Endothelial cell of umbilical vein (primary cell): Measurements from ENCODE around the gene CASKIN1. TPM values are rescaled to one million over a fixed set of nuclear protein-coding genes. Genes with fewer than 3 reads are reported as not detected.

Source experiments
- BruUV-seq: library from RNA; stranded (reverse); fragments of 400-500 nt; replicated peaks from 2 replicates; lab custom pipeline; 2021; lab: Mats Ljungman, UMichigan
- CTCF ChIA-PET: fragments of 300-600, 350-600 bp; sonication (Branson Sonifier 250); formaldehyde crosslinking; loops from one replicate; lab custom pipeline; 2021; ENCODE audit warnings: antibody characterized with exemption, inconsistent platforms; lab: Charles Lee
- POLR2A ChIA-PET: fragments of 300-600, 350-600 bp; sonication (Branson Sonifier 250); formaldehyde crosslinking; loops from one replicate; lab custom pipeline; 2021; ENCODE audit warnings: antibody characterized with exemption, inconsistent platforms; lab: Charles Lee
- DNase-seq: peaks from one replicate; pipeline ENCODE4 v3.0.0-alpha.2; 2011; ENCODE audit warnings: low read depth, low spot score
- FAIRE-seq: peaks from 2 replicates; lab custom pipeline; 2011; peaks lifted over from hg19 to GRCh38; lab: Jason Lieb, UNC
- H2AFZ ChIP-seq: 2 replicates; pipeline ENCODE4 v1.6.0; 2012; ENCODE audit warnings: low read depth, low read length, control low read depth, inconsistent platforms
- H3K27ac ChIP-seq: 2 replicates; pipeline ENCODE4 v1.5.1; 2011; ENCODE audit warnings: low read depth, mild to moderate bottlenecking, control low read depth, low read length, moderate library complexity; ENCODE audit not compliant: insufficient read depth
- H3K27me3 ChIP-seq, 2 experiments: 2 replicates each; pipeline versions ENCODE4 v1.6.0 to v1.6.1; 2011; ENCODE audit warnings: low read length in 2 of 2, mixed read lengths in 1 of 2; ENCODE audit not compliant: control insufficient read depth in 2 of 2, insufficient read depth in 2 of 2
- H3K36me3 ChIP-seq, 2 experiments: 2 replicates in 1 of 2; 3 replicates in 1 of 2; pipeline ENCODE4 v1.5.1; 2011; ENCODE audit warnings: low read length in 2 of 2, mild to moderate bottlenecking in 1 of 2, moderate library complexity in 1 of 2; ENCODE audit not compliant: control insufficient read depth in 2 of 2, insufficient read depth in 2 of 2; ENCODE audit errors: extremely low read depth in 1 of 2
- H3K4me1 ChIP-seq: 3 replicates; pipeline ENCODE4 v1.5.1; 2011; ENCODE audit warnings: mild to moderate bottlenecking, low read length; ENCODE audit not compliant: control insufficient read depth, insufficient read depth; ENCODE audit errors: extremely low read depth
- H3K4me2 ChIP-seq: 2 replicates; pipeline ENCODE4 v1.6.1; 2011; ENCODE audit warnings: low read length, control low read depth, mixed read lengths; ENCODE audit not compliant: insufficient read depth
- H3K4me3 ChIP-seq, 3 experiments: fragments of 200-600 bp in 1 of 3; sonication (generic), shearing (Covaris generic) in 1 of 3; replicated peaks in 1 of 3; 2 replicates each; pipeline ENCODE4 v1.5.1; 2011 to 2016; ENCODE audit warnings: control low read depth in 3 of 3, low read length in 3 of 3, mild to moderate bottlenecking in 2 of 3, inconsistent platforms in 1 of 3, low read depth in 1 of 3, moderate library complexity in 1 of 3; ENCODE audit not compliant: insufficient read depth in 1 of 3
- H3K79me2 ChIP-seq: 2 replicates; pipeline ENCODE4 v1.6.0; 2012; ENCODE audit warnings: low read length, inconsistent platforms; ENCODE audit not compliant: control insufficient read depth, insufficient read depth
- H3K9ac ChIP-seq: replicated peaks from 2 replicates; pipeline ENCODE3; 2011; ENCODE audit warnings: low read length, control low read depth; ENCODE audit not compliant: insufficient read depth; ENCODE audit errors: extremely low read depth
- H3K9me1 ChIP-seq: replicated peaks from 3 replicates; pipeline ENCODE4 v1.6.0; 2011; ENCODE audit warnings: mild to moderate bottlenecking, low read length; ENCODE audit not compliant: control insufficient read depth, insufficient read depth; ENCODE audit errors: extremely low read depth
- H3K9me3 ChIP-seq: replicated peaks from 2 replicates; pipeline ENCODE4 v1.5.1; 2012; ENCODE audit warnings: low read length, inconsistent platforms; ENCODE audit not compliant: control insufficient read depth, insufficient read depth
- H4K20me1 ChIP-seq: replicated peaks from 2 replicates; pipeline ENCODE3; 2011; ENCODE audit warnings: mild to moderate bottlenecking, low read length; ENCODE audit not compliant: control insufficient read depth, insufficient read depth; ENCODE audit errors: extremely low read depth
- CTCF ChIP-seq, 2 donors: IDR thresholded peaks; 1 replicate in 1 of 2; 2 replicates in 1 of 2; pipeline ENCODE4 v1.5.1; 2011; ENCODE audit warnings: low read length in 2 of 2, mild to moderate bottlenecking in 2 of 2, moderate library complexity in 2 of 2, control low read depth in 1 of 2, inconsistent platforms in 1 of 2, low read depth in 1 of 2; ENCODE audit not compliant: insufficient read depth in 1 of 2; ENCODE audit errors: extremely low read depth in 1 of 2
- EZH2 ChIP-seq: IDR thresholded peaks from 2 replicates; pipeline ENCODE4 v1.6.1; 2012; ENCODE audit warnings: borderline replicate concordance, low read depth, mild to moderate bottlenecking, moderate library complexity, low read length, inconsistent platforms; ENCODE audit not compliant: severe bottlenecking
- MYC ChIP-seq: IDR thresholded peaks from one replicate; pipeline ENCODE4 v1.6.1; 2011; ENCODE audit warnings: mild to moderate bottlenecking, low read depth, low read length
- dilution Hi-C: fragments of 300-500 bp; cut with MboI; formaldehyde crosslinking; loops from one replicate; pipeline ENCODE4 v1.15.0; 2019; ENCODE audit warnings: low sequenced_read_pairs; ENCODE audit not compliant: extremely low pct_ligation_motif_present
- intact Hi-C: fragments of 100-400 bp; cut with micrococcal nuclease; formaldehyde crosslinking; loops from one replicate; pipeline ENCODE4 v1.10.0; 2022
- polyA plus RNA-seq, 4 experiments: library from polyadenylated mRNA; depleted of rRNA in 3 of 4; stranded (reverse) in 3 of 4; unstranded in 1 of 4; fragments of >200 nt; gene quantifications; 2 replicates each; pipeline versions ENCODE4 v1.2.1 to v1.2.3, GENCODE V29; 2011 to 2012; ENCODE audit warnings: missing spikeins in 1 of 4
- total RNA-seq: library from RNA; stranded (reverse); gene quantifications from 2 replicates; pipeline ENCODE4 v1.2.3, GENCODE V29; 2021

CASKIN1 gene
- total and polyA plus RNA-seq, 2 donors (not counting 3 experiments of a cell fraction or from before 2014, with no cell fraction given) = 0.11 to 0.58 TPM

DNA sequence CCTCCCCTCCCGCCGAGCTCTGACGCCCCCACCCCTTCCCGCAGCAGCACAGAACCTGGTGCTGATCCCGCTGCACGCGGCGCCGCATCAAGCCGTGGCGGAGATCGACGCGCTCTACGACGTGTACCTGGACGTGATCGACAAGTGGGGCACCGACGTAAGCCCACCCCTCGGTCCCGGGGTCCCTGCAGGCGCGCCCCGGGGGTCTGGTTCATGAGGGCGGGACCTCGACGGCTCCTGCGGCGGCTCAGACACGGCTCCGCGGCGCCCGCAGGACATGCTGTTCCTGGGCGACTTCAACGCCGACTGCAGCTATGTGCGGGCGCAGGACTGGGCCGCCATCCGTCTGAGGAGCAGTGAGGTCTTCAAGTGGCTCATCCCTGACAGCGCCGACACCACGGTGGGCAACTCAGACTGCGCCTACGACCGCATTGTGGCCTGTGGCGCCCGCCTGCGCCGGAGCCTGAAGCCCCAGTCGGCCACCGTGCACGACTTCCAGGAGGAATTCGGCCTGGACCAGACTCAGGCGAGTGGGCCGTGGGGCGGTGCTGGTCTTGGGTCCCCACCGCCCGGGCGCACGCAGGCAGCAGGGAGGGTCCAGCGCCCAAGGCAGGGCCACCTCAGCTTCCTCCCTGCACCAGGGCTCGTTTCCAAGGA is 41.2 kb upstream of the CASKIN1 start:
- H3K9ac ChIP-seq = no peak overlapping the region
- FAIRE-seq = no peak
- TF ChIP-seq CTCF (IDR thresholded peaks at IDR 0.05; ENCODE audit: extremely low read depth in 1 of 2, insufficient read depth in 1 of 2, low read depth in 1 of 2, low read length in 2 of 2) = no peak
- TF ChIP-seq EZH2 = peak; percentile 91
- POLR2A ChIA-PET = no interaction called here
- H2AFZ ChIP-seq = no peak overlapping the region
- no peaks in the 10 kb centered on the region for H3K79me2 ChIP-seq
- H4K20me1 ChIP-seq = no peaks in the 10 kb centered on the region
- intact Hi-C loops (no loop called here), dilution Hi-C loops (no loop called here)
- CTCF ChIA-PET = interaction anchor here (1.2 to 2.4 kb wide), 2 partner anchors 14 to 263 kb away, joined by 6 to 11 read pairs; partner anchors contain the start of gene ECI1
- no peaks in the 10 kb centered on the region for H3K9me3 ChIP-seq
- H3K36me3 ChIP-seq = peaks cover under 1 to 28% of the 10 kb centered on the region in 2 experiments
- H3K4me1 ChIP-seq = peaks cover 10% of the 10 kb centered on the region
- H3K9me1 ChIP-seq = no peaks in the 10 kb centered on the region
- DNase-seq = no peak
- H3K27me3 ChIP-seq = peaks cover 5 to 18% of the 10 kb centered on the region in 2 experiments
- H3K4me2 ChIP-seq = no peak overlapping the region
- H3K27ac ChIP-seq = no peak overlapping the region
- H3K4me3 ChIP-seq = no peak overlapping the region
- no TSS peak for BruUV-seq

DNA sequence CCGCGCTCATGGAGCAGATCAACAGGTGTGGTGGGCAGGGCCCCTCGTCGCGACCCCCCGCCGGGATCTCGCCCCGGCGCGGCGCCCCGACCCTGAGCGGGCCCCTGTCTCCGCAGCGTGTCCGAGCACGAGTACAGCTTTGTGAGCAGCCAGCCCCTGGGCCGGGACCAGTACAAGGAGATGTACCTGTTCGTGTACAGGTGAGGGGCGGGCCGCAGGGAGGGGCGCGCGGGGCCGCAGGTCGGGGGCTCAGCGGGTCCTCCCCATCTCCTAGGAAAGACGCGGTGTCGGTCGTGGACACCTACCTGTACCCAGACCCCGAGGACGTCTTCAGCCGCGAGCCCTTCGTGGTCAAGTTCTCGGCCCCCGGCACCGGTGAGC is 40.7 kb upstream of the CASKIN1 start:
- Histone ChIP-seq H3K27me3 (peaks cover 5 to 18% of the 10 kb centered on the region in 2 experiments), H3K36me3 (peaks cover 5 to 28% of the 10 kb centered on the region in 2 experiments), H3K27ac (no peak overlapping the region), H4K20me1 (no peaks in the 10 kb centered on the region), H3K9me3 (no peaks in the 10 kb centered on the region), H3K9ac (no peak overlapping the region), H3K4me1 (peaks cover 10% of the 10 kb centered on the region), H3K4me3 (peak overlapping the region in 1 of 3 experiments; percentile 6), H3K79me2 (no peaks in the 10 kb centered on the region), H3K4me2 (no peak overlapping the region), H3K9me1 (no peaks in the 10 kb centered on the region), H2AFZ (no peak overlapping the region)
- no peak for DNase-seq
- intact Hi-C loops (no loop called here), dilution Hi-C loops (no loop called here)
- ChIA-PET CTCF (interaction anchor here (0.9 to 2.4 kb wide), 2 partner anchors 15 to 265 kb away, joined by 3 to 11 read pairs; partner anchors contain the start of gene ECI1), POLR2A (no interaction called here)
- no TSS peak for BruUV-seq
- TF ChIP-seq MYC (no peak), EZH2 (peak; percentile 84)
- FAIRE-seq = no peak
